SU-DHL-6 (cell line): ENCODE data around the gene PALLD.

Experiments
- EZH2phosphoT487 ChIP-seq: fragments of 200-600 bp; sonication (generic), shearing (Covaris generic); conservative IDR thresholded peaks from 2 replicates; pipeline ENCODE4 v1.6.1; 2018; ENCODE audit warnings: mild to moderate bottlenecking, antibody characterized with exemption, low read length, moderate library complexity, mixed read lengths
- TF ChIP-seq, protein P1 (sequence below): fragments of 200-600 bp; sonication (generic); IDR thresholded peaks from one replicate; pipeline ENCODE4 v1.5.1; 2017; ENCODE audit warnings: antibody characterized with exemption, mild to moderate bottlenecking, low read length, moderate library complexity; ENCODE audit not compliant: insufficient read depth, poor library complexity, severe bottlenecking

DNA sequence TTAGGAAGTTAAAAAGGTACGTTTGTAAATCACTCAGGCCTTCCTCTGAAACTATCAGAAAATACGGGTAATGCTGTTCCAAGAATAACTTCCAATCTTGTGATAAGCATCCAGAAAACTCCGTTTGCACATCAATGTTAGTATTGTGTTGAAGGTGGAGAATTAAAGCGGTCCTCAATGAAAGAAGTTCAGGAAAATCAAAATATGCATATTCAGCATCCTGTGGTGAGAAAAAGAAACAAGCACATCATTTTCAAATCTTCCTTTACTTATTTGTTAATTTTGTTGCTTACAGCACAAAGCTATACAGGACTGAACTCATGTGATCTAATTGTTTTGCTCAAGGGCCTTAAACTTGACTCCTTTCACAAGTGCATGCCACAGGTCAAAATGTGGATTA lies 35.0 kb upstream of the PALLD start:
- TF ChIP-seq, protein P1, sequence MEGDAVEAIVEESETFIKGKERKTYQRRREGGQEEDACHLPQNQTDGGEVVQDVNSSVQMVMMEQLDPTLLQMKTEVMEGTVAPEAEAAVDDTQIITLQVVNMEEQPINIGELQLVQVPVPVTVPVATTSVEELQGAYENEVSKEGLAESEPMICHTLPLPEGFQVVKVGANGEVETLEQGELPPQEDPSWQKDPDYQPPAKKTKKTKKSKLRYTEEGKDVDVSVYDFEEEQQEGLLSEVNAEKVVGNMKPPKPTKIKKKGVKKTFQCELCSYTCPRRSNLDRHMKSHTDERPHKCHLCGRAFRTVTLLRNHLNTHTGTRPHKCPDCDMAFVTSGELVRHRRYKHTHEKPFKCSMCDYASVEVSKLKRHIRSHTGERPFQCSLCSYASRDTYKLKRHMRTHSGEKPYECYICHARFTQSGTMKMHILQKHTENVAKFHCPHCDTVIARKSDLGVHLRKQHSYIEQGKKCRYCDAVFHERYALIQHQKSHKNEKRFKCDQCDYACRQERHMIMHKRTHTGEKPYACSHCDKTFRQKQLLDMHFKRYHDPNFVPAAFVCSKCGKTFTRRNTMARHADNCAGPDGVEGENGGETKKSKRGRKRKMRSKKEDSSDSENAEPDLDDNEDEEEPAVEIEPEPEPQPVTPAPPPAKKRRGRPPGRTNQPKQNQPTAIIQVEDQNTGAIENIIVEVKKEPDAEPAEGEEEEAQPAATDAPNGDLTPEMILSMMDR, result no peak
- no peak for TF ChIP-seq EZH2phosphoT487
